Measurements from ENCODE around the gene OR5D13. TPM values are rescaled to one million over a fixed set of nuclear protein-coding genes. Genes with fewer than 3 reads are reported as not detected.

Gene OR5D13
- total RNA-seq (2021; fragmentation: NEBNext Ultra II Directional; extraction: Animal tissue kit (Norgen Biotek cat#: 25700)) = not detected
- long read RNA-seq = 0 reads

DNA sequence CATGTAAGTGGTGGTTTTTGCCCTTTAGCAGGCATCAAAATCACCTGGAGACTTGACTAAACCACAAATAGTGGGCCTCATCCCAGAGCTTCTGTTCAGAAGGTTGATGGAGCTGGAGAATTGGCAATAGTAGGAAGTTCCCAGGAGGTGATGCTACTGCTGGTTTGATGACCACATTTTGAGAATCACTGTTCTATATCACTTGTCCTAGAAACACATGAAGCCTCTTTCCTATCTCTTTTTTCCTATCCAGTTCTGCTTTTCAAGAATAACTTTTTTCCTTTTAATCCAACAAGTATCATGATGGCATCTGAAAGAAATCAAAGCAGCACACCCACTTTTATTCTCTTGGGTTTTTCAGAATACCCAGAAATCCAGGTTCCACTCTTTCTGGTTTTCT lies at the start of gene OR5D13:
OR5D13 (plus strand) TSS at position 301 of the 400 bp plus-strand sequence; CDS start at position 301, 0 bp downstream.
- H3K27ac Mint-ChIP-seq = no peak within 1 kb of the TSS
- H3K36me3 Mint-ChIP-seq (ENCODE audit: low read depth) = no peaks in the 10 kb centered on the region
- peaks cover 5% of the 10 kb centered on the region; the same call in 1 of the 2 replicates for H3K9me3 Mint-ChIP-seq
- H3K27me3 Mint-ChIP-seq (ENCODE audit: insufficient read depth) = peaks cover 1% of the 10 kb centered on the region; the same call in 1 of the 2 replicates
- no peaks in the 10 kb centered on the region for H3K4me1 Mint-ChIP-seq (ENCODE audit: low read depth)
- H3K4me3 Mint-ChIP-seq = no peak within 1 kb of the TSS
- no peak for TF ChIP-seq CTCF (IDR thresholded peaks at IDR 0.05)
- DNase-seq = no peak

DNA sequence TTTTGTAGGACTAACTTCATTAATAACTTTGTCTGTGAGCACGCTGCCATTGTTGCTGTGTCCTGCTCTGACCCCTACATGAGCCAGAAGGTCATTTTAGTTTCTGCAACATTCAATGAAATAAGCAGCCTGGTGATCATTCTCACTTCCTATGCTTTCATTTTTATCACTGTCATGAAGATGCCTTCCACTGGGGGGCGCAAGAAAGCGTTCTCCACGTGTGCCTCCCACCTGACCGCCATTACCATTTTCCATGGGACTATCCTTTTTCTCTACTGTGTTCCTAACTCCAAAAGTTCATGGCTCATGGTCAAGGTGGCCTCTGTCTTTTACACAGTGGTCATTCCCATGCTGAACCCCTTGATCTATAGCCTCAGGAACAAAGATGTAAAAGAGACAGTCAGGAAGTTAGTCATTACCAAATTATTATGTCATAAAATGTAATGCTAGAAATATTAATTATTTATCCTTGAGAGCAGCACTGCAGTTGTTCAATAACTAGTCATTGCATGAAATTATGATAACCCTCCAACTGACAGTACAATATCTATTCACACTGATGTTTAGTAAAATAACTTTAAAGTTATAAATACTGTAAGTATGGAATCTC lies 46.4 kb upstream of the OR5D13 start:
- H3K27me3 Mint-ChIP-seq (ENCODE audit: insufficient read depth) = no peaks in the 10 kb centered on the region
- TF ChIP-seq CTCF (IDR thresholded peaks at IDR 0.05) = peak; percentile 13; the same call in 1 of the 2 replicates
- no peak for DNase-seq
- H3K27ac Mint-ChIP-seq = no peak overlapping the region
- no peak overlapping the region for H3K4me3 Mint-ChIP-seq
- no peaks in the 10 kb centered on the region for H3K36me3 Mint-ChIP-seq (ENCODE audit: low read depth)
- no peaks in the 10 kb centered on the region for H3K4me1 Mint-ChIP-seq (ENCODE audit: low read depth)
- peaks cover 5% of the 10 kb centered on the region; the same call in 1 of the 2 replicates for H3K9me3 Mint-ChIP-seq

DNA sequence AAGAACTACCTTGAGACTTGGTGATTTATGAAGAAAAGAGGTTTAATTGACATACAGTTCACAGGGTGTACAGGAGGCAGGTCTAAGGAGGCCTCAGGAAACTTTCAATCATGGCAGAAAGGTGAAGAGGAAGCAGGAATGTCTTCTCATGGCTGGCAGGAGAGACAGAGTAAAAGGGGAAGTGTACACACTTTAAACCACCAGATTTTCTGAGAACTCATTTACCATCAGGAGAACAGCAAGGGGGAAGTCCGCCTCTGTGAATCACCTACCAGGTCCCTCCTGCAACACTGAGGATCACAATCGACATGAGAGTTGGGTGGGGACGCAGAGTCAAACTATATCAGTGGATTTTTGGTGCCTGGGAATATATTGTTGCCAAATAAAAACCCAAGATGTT lies 40.3 kb upstream of the OR5D13 start:
- Mint-ChIP-seq H3K27me3 (ENCODE audit: insufficient read depth) (no peaks in the 10 kb centered on the region), H3K4me1 (ENCODE audit: low read depth) (no peaks in the 10 kb centered on the region), H3K9me3 (peaks cover 7% of the 10 kb centered on the region; the same call in 1 of the 2 replicates), H3K4me3 (no peak overlapping the region), H3K27ac (no peak overlapping the region), H3K36me3 (ENCODE audit: low read depth) (no peaks in the 10 kb centered on the region)
- no peak for TF ChIP-seq CTCF (IDR thresholded peaks at IDR 0.05)
- DNase-seq = no peak

DNA sequence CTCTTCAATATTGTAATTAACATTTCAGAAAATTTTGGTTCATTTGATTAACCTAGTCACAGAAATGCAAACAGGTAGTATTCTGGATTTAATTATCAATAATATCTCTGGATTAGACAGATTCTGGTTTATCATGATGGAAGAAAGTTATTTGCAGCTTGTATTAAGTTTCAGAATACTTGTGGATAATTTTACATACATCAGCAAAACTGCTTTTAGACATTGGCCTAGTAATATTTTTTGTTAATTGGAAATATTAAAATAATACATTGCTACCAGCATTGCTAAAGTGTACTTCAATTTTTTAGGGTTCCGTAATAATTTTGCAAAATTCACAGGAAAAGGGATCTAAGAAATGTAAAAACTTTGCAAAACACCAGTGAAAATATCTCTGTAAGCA lies 18.4 kb downstream of the OR5D13 start:
- peaks cover 14% of the 10 kb centered on the region for H3K9me3 Mint-ChIP-seq
- no peak overlapping the region for H3K4me3 Mint-ChIP-seq
- no peaks in the 10 kb centered on the region for H3K4me1 Mint-ChIP-seq (ENCODE audit: low read depth)
- no peaks in the 10 kb centered on the region for H3K27me3 Mint-ChIP-seq (ENCODE audit: insufficient read depth)
- no peak for DNase-seq
- no peaks in the 10 kb centered on the region for H3K36me3 Mint-ChIP-seq (ENCODE audit: low read depth)
- H3K27ac Mint-ChIP-seq = no peak overlapping the region
- TF ChIP-seq CTCF (IDR thresholded peaks at IDR 0.05) = no peak

DNA sequence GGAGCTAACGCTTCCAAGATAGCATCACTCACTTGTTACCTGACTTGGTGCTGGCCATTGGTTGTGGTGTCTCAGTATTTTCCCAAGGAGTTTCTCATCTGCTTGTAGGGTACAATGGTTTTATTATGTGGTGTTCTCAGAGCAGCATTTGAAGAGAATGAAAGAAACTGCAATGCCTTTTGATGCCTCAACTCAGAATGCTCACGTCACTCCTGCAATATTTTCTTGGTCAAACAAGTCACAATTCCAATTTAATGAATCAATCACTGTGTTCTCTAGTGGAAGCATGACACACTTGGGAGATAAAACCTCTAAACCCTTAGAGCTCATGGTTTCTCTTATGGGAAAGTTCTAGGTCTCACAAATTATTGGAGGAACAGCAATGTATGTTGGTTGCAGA lies 20.1 kb downstream of the OR5D13 start:
- DNase-seq = no peak
- no peak overlapping the region for H3K4me3 Mint-ChIP-seq
- H3K27me3 Mint-ChIP-seq (ENCODE audit: insufficient read depth) = no peaks in the 10 kb centered on the region
- H3K27ac Mint-ChIP-seq = no peak overlapping the region
- peaks cover 14% of the 10 kb centered on the region for H3K9me3 Mint-ChIP-seq
- TF ChIP-seq CTCF (IDR thresholded peaks at IDR 0.05) = no peak
- no peaks in the 10 kb centered on the region for H3K4me1 Mint-ChIP-seq (ENCODE audit: low read depth)
- H3K36me3 Mint-ChIP-seq (ENCODE audit: low read depth) = no peaks in the 10 kb centered on the region

All from HFFc6 (cell line).